Medulla oblongata (tissue), 1 donor: Measurements from ENCODE around the gene MYH15.

ENCODE experiments used
- DNase-seq: peaks from one replicate; pipeline ENCODE4 v3.0.0-alpha.2; 2015; ENCODE audit errors: extremely low spot score

Gene MYH15

DNA sequence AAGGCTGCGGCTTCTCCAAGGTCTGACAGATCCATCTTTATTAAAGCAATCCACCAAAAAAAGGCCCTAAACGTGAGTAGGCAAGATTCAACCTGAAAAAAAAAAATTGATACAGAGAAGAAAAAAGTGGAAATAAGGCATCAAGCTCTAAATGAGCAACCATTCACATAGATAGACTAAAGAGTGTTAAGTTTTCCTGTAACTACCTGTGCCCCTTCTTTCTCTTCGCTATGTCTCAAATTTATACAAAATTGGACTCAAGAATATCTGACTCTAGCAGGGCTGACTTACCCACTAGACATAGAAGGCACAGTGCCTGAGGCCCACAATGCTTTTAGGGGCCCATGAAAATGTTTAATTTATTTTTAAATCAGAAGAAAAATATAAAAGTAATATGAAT is at the start of gene MYH15:
Gene MYH15, minus strand, starts transcription at position 101 of the 400 bp plus-strand sequence. Its CDS starts 66 bp downstream, at position 35.
- no peak for DNase-seq

DNA sequence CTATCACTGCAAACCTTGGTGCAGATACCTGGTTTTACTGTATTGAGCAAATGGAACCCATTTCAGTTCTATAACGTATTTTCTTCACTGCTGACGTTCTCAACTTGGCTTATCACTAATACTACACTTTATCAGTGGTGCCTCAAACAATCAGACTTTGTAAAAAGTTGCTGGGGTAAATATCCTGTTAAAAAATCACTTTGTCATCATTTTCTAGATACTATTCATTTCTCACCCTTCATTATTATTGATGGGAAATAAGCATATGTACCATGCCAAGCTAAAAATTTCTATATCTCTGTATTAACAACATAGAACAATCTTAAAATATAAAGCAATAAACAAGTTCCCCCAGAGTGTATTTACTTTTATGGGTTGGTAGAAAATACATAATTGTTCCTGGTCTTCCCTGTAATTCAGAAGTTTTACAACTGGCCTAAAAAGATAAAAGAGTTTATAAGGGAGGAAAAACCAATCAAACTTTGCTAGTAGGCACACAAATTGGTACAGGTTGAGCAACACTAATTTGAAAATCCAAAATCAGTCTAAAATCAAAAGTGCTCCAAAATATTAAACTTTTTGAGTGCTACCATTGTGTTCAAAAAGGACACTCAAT is 45.7 kb upstream of the MYH15 start:
- DNase-seq = no peak

DNA sequence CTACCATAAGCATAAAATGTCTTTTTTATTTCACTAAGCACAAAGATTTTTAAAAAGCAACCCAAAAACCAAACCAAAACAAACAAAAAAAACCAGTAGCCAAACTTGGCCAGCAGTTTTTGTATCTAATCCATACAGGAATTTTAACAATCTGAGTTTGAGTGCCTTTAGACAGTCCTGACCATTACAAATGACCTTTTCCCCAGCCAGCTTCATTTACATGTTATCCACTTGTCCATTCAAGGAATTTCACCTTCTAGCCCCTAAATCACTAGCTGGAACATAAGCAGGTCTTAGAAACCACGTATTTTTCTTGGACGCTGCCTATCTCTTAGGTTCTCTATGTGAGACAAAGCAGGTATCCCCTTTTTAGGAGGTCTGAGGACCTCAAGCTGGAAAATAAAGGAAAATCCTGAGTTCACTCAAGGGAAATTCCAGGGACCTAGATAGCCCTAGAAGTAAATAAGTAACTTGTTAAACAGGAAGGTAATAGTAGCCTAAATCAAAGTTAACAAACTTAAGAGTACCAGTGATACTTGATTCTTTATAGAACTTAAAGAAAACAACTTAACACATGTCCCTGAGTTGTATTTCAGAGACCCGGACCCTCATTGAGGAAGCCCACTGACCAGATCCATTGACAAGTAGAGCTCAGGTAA is 44.6 kb upstream of the MYH15 start:
- DNase-seq = no peak

DNA sequence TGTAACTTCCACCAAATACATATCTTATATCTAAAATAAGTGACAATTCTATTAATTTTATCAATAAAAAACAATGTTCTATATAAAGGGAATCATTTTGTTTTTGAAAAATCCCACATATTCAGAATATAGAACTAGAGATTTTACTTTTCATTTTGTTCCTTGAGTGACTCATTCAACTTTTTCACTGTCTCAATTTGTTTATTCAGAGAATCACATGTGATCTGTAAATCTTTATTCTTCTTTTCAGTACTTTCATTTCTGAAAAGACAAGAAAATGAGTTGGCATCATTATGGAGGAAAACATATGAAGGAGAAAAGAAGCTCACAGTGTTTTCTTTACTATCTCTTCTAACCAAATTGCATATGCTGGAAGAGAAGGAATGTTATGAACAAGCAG is 43.8 kb upstream of the MYH15 start:
- DNase-seq = no peak

DNA sequence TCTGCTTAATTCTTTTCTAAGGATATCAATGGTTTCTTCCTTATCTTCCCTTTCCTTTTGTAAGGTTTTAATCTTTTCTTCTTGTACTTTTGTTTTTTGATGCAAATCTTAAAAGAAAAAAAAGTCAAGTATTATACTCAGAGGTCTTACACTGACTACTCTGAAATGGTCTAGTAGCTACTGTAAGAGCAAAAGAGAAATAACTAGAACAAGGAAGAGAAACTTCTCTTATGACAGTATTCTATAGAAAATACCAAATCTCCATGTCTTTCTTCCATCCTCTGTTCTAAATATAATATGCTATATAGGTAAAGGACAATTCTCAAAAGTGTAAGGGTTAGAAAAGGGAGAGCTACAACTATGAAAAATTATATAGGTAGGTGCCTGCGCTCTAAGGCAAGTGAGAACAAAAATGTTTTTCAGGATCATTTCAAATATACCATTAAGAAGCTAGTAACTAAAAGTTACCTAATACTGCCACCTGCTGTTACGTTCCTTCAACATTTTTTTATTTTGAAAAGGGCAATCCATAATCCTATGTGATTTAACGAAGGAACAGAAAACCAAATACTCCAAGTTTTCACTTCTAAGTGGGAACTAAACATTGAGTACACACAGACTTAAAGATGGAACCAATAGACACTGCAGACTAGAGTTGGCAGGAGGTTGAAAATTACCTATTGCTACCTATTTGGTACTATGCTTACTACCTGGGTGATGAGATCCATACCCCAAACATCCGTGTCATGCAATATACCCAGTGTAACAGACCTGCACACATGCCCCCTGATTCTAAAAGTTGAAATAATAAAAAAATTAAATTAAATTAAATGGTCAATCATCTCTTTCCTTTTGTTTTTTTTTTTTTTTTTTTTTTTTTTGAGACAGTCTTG is 42.1 kb upstream of the MYH15 start:
- DNase-seq = peak; percentile 74

DNA sequence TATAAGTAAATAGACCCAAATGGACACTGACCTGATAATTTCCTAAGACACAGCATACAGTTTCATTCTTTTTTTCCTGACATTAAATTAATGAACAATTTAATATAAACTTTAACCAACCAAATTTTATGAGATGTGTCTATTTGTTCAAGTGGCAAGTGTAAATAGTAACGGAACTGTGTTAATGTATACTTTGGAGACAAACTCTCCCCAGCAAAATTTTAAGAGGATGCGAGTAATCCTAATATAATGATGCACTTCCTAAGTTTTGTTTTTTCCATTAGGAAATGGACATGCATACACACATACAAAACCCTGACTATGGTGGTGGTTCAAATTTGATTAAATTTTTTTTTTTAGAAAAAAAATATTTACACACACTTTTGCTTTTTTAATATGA is 38.5 kb upstream of the MYH15 start:
- DNase-seq = no peak

DNA sequence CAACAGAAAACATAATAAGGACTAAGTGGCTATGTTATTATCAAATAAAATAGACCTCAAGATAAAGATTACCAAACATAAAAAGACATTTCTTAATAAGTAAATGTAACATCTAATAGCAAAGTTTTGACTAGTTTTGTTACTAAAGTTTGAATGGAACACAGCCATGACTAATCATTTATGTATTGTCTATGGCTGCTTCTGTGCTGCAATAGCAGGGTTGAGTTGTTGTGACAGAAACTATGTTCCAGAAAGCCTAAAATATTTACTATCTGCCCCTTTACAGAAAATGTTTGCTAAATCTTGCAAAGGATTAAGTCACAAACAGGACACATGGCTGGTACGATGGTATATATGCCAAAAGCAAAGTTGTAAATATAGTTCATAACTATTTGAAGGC is 37.9 kb upstream of the MYH15 start:
- no peak for DNase-seq

DNA sequence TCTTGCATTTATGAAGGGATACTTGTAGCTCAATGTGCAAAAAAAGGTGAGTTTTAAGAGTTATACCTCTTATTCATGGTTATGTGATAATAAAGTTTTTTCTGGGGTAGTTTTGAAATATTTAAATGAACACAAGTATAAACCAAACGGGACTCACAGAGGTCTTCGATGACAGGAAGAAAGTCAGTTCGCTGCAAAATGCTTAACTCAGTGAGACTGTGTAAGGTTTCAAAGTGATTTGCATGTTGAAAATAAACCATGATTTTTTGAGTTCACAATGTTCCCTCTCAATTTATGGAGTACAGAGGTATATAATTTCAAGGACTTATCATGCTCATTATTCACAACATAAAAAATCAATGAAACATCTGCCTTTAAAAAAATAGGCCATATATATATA is 36.3 kb upstream of the MYH15 start:
- DNase-seq = no peak

DNA sequence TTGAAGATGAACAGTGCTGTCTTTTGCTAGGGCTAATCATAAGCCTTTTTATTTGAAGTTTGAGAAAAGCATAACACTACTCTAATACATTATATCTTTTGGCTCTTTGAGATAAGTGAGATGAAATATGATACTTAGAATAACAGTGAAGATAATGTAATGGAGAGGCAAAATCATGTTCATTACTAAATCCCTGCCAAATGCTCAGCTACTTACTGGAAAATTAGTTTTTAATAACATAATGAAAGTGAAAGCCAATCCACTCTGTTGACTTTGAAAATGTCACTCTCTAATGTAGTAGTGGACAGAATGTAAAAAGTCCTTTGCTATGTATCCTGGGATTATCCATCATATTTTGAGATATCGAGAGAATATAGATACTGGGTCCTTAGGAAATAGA is 35.9 kb upstream of the MYH15 start:
- DNase-seq = no peak

DNA sequence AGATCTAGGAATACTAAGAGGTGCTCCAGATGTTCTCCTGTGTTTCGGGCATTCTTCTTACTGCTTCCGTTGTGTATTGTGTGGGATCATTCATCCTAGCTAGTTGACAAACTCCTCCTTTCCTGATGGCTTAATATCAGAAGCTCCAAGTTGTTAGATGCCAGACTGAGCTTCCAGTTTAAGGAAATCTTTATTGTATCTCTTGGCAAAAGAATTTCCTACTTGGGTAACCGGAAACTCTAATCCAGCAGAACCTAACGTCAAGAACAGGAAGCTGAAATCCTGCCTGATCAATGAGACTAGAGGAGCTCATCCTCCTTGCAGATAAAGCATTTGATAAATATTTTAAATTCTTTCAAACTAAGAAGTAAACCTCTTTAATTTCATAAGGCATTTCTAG is 27.7 kb upstream of the MYH15 start:
- no peak for DNase-seq

DNA sequence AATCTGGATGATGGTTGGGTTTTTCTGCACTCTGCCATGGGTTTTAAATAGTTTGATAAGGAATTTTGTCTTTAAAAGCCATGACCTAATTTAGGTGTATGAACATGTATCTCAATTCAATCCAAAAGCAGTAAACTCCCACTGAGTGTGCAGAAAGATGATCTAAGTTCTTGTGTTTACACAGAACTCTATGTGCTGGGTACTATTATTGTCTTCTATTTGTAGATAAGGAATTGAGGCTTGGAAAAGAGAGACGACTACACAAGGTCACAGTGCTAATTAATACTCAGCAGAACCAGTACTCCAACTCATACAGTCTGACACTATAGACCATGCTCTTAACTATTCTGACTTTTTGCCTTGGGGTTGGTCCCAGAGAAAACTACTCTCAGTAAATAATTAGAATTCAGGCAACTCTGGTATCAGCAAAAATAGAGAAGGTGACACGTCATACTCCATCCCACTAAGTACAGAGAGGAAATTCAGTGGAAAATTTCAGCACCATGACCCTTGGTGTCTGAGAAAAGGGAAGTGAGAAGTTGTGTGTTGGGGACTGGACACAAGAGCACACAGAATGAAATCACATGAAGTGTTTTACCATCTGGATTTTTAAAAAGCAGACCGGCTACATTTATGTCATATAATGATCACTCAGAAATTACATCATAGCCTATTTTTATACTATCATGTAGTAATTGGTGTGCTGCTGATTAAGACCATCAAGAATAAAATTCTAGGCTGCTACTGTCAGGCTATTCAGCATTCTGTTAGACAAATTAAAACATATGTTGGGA is 18.3 kb upstream of the MYH15 start:
- DNase-seq = peak; percentile 49

DNA sequence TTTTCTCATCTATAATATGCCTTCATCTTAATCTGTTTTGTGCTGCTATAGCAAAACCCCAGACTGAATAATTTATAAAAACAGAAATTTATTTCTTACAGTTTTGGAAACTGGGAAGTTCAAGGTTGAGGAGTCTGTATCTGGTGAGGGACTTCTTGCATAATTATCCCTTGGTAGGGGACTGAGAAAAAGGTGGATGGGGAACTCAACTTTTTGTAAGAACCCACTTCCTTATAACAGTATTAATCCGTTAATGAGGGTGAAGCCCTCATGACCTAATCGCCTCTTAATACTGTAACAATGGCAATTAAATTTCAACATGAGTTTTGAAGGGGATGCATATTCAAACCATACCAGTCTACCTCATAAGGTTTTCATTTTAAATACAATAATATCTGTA is 17.4 kb upstream of the MYH15 start:
- DNase-seq = no peak

DNA sequence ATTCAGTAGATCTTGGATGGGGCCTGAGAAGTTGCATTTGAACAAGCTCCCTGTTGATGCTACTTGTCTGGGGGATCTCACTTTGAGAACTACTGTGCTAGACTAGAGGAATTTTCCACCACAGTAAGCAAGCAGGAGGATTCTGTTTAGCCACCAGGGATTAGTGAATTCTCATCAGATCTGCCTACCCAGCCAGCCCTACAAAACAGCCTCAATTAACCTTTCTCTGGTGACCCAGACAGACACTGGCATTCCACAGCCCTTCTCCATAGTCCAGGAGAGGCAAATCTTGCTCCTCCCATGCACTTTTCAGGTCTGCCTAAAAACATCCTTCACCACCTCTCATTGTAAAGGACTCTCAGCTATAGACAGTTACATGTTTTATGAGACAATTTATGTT is 16.7 kb upstream of the MYH15 start:
- DNase-seq = no peak

DNA sequence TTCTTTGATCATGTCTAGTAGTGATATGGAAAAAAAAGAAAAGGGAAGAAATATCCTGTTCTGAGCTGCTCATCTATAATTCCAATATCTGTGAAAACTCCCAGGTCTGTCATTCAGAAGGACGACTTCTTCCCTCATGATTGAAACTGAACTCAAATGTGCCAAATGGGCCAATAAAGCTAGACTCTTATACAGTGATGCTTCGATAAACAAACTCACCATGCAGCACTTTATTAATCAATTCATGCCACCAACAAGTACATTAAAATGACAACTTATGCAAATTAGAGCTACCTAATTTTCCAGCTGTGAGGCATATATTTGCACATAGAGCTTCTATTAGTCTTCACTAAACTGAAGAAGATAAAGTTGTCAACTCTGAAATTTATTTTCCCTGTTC is 15.6 kb upstream of the MYH15 start:
- DNase-seq = no peak

DNA sequence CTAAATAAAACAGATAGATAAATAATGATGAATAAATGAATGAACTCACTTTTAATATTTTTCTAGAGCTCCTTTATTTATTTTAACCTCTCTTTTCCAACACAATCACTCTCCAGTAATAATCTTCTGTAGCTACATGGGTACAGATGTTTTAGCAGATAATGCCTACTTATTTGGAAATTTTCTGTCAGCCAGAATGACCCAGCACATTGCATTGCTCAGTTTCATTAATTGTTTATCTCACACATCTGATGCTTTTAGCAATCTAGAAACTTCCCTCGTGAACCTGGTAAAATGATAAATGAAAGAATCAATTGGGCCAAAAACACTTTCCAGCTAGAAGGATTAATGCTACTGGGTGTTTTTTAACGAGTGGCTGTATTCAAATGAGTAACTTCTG is 14.9 kb upstream of the MYH15 start:
- no peak for DNase-seq

DNA sequence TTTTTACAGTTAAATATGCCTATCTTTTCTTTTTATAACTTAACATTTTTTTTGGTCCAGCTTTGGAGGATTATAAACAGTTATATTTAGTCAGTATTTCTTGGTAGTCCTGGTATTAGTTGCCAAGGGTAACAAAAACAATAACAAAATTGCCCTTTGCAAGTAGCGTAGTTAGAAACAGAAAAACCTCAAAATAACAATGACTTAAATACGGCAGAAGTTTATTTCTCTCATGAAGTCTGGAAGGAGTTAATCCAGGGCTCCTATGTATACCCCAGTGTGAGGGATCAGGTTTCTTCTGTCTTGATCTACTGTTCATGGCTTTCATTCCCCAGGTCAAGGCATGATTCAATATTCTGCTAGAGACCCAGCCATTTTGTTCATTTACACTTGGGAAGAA is 14.1 kb upstream of the MYH15 start:
- DNase-seq = no peak

DNA sequence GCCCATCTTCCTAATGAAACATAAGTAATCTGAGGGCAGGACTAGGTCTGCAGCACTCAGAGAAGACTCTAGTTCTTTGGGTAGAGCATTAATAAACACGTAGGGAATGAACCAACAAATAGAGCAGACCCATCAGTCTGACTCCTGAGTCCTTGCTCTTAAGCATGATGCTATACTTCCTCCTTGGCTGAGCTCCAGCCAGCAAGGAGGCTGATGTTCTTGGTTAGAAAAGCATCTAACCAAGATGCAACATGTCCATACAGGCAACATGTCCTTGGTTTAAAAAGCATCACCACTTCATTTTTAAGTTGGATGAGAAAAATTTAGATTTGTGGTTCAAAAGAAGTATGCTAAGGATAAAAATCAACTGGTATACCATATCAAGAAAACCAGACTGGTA is 8.5 kb upstream of the MYH15 start:
- no peak for DNase-seq

DNA sequence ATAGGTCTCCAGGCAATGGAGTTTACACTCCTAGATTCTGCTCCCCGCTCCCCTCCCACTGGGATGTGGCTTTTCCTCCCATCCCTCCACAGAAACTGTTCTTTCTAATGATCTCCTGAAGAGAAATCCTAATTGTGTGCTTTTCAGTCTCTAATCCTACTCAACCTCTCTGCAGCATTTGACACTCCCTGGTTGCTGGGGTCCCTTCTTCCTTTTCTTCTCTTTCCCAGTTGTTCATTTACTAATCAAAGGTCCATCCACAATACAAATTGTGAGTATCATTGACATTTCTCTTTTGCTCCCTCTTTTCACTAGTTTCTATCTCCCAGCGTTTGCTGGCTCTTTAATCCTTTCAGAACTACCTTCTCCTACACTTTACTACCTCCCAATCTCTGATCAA is 6.5 kb upstream of the MYH15 start:
- no peak for DNase-seq

DNA sequence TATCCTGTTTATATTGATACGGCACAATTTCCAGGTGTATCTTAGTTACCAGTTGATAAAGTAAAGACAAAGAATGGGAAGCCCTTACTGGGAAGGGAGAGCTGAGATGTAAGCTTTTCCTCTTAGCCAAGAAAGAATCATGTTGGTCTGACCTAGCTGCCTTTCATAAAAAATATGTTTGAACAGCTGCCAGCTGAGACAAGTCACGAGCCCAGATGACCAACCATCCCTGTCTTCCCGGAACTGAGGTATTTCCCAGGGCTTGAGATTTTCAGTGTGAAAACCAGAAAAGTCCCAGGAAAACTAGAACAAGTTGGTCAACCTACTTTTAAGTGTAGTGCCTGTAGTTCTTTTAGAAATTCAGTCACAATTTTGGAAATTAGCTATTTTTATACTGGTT is 3.6 kb upstream of the MYH15 start:
- no peak for DNase-seq

DNA sequence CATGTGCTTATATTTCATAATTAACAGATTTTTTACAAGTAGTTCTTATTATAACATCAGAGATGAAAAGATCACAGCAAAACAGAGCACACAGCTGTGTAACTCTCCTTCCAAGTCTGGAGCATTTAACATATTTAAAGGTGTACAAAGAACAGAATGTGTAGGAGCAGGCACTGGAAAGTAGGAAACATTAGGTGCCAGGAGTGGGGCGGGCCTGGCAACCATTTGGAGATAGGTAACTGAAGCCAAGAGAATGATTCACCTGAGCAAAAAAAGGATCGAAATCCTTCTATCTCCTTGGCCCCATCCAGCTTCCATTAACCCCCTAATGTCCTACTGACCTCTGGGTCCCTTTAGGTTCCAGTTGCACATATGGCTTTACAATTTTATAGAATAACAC is 2.3 kb upstream of the MYH15 start:
- DNase-seq = no peak

DNA sequence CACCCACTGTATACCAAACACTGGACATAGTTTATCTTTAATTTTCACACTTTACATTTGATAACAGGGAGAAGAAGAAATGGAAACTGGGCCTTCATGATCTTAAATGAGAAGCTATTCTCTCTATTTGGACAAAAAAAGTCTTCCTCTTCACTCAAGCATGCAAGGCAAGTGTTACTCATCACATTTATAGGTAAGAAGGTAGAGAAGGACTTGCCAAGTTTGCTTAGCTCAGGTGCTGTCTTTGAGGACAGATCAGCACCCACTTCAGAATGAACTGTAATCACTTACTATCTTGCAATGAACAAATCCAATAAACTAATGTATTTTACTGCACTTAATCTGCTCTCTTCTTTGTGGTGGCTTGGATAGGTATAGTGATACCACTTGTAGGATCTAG is 1.1 kb upstream of the MYH15 start:
- DNase-seq = no peak

DNA sequence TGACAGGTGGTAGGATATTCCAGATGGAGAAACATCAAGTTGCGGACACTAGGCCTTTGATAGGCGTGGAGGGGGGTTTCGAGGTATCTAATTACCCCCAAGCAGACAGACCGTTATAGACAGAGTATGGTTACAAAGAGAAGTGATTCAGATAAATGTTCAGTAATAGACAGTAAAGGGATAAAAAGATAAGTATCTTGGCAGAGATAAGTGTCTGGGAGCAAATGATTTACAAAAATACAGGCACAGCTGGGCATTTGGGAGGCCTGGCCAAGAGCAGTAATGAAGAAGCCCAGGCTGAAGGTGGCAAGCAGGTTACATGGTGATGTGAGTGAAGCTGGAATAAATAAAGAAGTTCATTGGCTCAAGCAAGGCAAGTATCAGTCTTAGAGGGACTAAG is 659 bp upstream of the MYH15 start:
- no peak for DNase-seq
